OCI-LY1 (cell line): ENCODE results near the gene MILR1.
"Not testable (repeated sequence)": the region's sequence is repeated elsewhere in the genome, so short reads cannot be mapped to it uniquely, and the experiment has no call there.

Experiments used
- H2AFZ ChIP-seq: fragments of 200-600 bp; sonication (generic), shearing (Covaris generic); 2 replicates; pipeline ENCODE4 v1.6.0; 2014; ENCODE audit warnings: antibody characterized with exemption, mild to moderate bottlenecking, low read length
- H3F3A ChIP-seq: fragments of 200-600 bp; sonication (generic), shearing (Covaris generic); 2 replicates; pipeline ENCODE4 v1.6.0; 2014; ENCODE audit warnings: mild to moderate bottlenecking, antibody characterized with exemption, low read length, moderate library complexity; ENCODE audit not compliant: insufficient read depth
- H3K27ac ChIP-seq: fragments of 200-600 bp; sonication (generic); 2 replicates; pipeline ENCODE4 v1.5.1; 2014; ENCODE audit warnings: low read length, mixed run types, mild to moderate bottlenecking, low read depth; ENCODE audit not compliant: poor library complexity, severe bottlenecking
- H3K27me3 ChIP-seq: fragments of 200-600 bp; sonication (generic); 2 replicates; pipeline ENCODE4 v1.6.0; 2014; ENCODE audit warnings: antibody characterized with exemption, mild to moderate bottlenecking, low read length, moderate library complexity; ENCODE audit not compliant: insufficient read depth
- H3K36me3 ChIP-seq: fragments of 200-600 bp; sonication (generic); 2 replicates; pipeline ENCODE4 v1.6.1; 2014; ENCODE audit warnings: mild to moderate bottlenecking, antibody characterized with exemption, low read length, moderate library complexity, mixed read lengths; ENCODE audit not compliant: insufficient read depth
- H3K4me1 ChIP-seq: fragments of 200-600 bp; sonication (generic); 2 replicates; pipeline ENCODE4 v1.5.1; 2014; ENCODE audit warnings: mild to moderate bottlenecking, low read length, moderate library complexity; ENCODE audit not compliant: insufficient read depth, severe bottlenecking
- H3K4me2 ChIP-seq: fragments of 200-600 bp; sonication (generic), shearing (Covaris generic); 2 replicates; pipeline ENCODE4 v1.6.1; 2014; ENCODE audit warnings: low read length
- H3K4me3 ChIP-seq: fragments of 200-600 bp; sonication (generic); 2 replicates; pipeline ENCODE4 v1.5.1; 2014; ENCODE audit warnings: low read length, low read depth, mild to moderate bottlenecking, mixed read lengths; ENCODE audit not compliant: poor library complexity, severe bottlenecking
- H3K79me2 ChIP-seq: fragments of 200-600 bp; shearing (Covaris generic); 2 replicates; pipeline ENCODE4 v1.6.1; 2016; ENCODE audit warnings: mixed run types, low read length, mixed read lengths; ENCODE audit not compliant: insufficient read depth
- H3K9ac ChIP-seq: fragments of 200-600 bp; sonication (generic), shearing (Covaris generic); 2 replicates; pipeline ENCODE4 v1.6.1; 2014; ENCODE audit warnings: mild to moderate bottlenecking, low read length, mixed read lengths
- H3K9me2 ChIP-seq: fragments of 200-600 bp; sonication (generic), shearing (Covaris generic); 2 replicates; pipeline ENCODE4 v1.6.1; 2014; ENCODE audit warnings: low read depth, mild to moderate bottlenecking, low read length, mixed read lengths
- H3K9me3 ChIP-seq: fragments of 200-600 bp; shearing (Covaris generic); 2 replicates; pipeline ENCODE4 v1.6.1; 2014; ENCODE audit warnings: low read length, mixed read lengths
- H4K20me1 ChIP-seq: fragments of 200-600 bp; sonication (generic), shearing (Covaris generic); 2 replicates; pipeline ENCODE4 v1.6.0; 2016; ENCODE audit warnings: mild to moderate bottlenecking, low read length; ENCODE audit not compliant: insufficient read depth
- CTCF ChIP-seq: fragments of 200-600 bp; sonication (generic), shearing (Covaris generic); IDR thresholded peaks from 2 replicates; pipeline ENCODE4 v1.5.1; 2017; ENCODE audit warnings: mild to moderate bottlenecking, antibody characterized with exemption, low read length, moderate library complexity, mixed read lengths
- EZH2 ChIP-seq: fragments of 200-600 bp; sonication (generic), shearing (Covaris generic); IDR thresholded peaks from 2 replicates; pipeline ENCODE4 v1.8.0; 2017; ENCODE audit warnings: borderline replicate concordance, mixed run types, mild to moderate bottlenecking, antibody characterized with exemption, low read length, moderate library complexity, mixed read lengths

The MILR1 gene

GRCh38 chr17:64491994-64492393, 43.1 kb downstream of the MILR1 start:
- H3K9me2 ChIP-seq = no peaks in the 10 kb centered on the region
- H3K79me2 ChIP-seq = peaks cover 13% of the 10 kb centered on the region
- no peaks in the 10 kb centered on the region for H4K20me1 ChIP-seq
- H3K4me2 ChIP-seq = no peak overlapping the region
- peaks cover under 1% of the 10 kb centered on the region; the same call in 1 of the 2 replicates for H3F3A ChIP-seq
- H3K27ac ChIP-seq = no peak overlapping the region
- no peak overlapping the region for H3K4me3 ChIP-seq
- no peak overlapping the region for H2AFZ ChIP-seq
- peaks cover 64% of the 10 kb centered on the region for H3K36me3 ChIP-seq
- H3K27me3 ChIP-seq = no peaks in the 10 kb centered on the region
- H3K4me1 ChIP-seq = peaks cover 23% of the 10 kb centered on the region
- H3K9ac ChIP-seq = no peak overlapping the region
- no peak for TF ChIP-seq CTCF
- TF ChIP-seq EZH2 = no peak
- no peaks in the 10 kb centered on the region for H3K9me3 ChIP-seq

GRCh38 chr17:64492481-64493109, 43.7 kb downstream of the MILR1 start:
- Histone ChIP-seq H3K9me3 (no peaks in the 10 kb centered on the region), H3K4me2 (no peak overlapping the region), H3K4me1 (peaks cover 28% of the 10 kb centered on the region), H3K9ac (no peak overlapping the region), H2AFZ (no peak overlapping the region), H3K9me2 (no peaks in the 10 kb centered on the region), H3K4me3 (no peak overlapping the region), H3F3A (peaks cover 5% of the 10 kb centered on the region), H3K36me3 (peaks cover 61% of the 10 kb centered on the region), H4K20me1 (no peaks in the 10 kb centered on the region), H3K79me2 (peaks cover 13% of the 10 kb centered on the region), H3K27ac (no peak overlapping the region), H3K27me3 (no peaks in the 10 kb centered on the region)
- TF ChIP-seq CTCF (peak; percentile 41; the same call in 1 of the 2 replicates), EZH2 (no peak)

- Histone ChIP-seq H3K9ac (peak overlapping the region; percentile 6; the same call in 1 of the 2 replicates), H3K4me2 (peak overlapping the region; percentile 93), H3K4me1 (peaks cover 43% of the 10 kb centered on the region), H3K9me3 (no peaks in the 10 kb centered on the region), H2AFZ (no peak overlapping the region), H3K27me3 (no peaks in the 10 kb centered on the region), H3K4me3 (peak overlapping the region; percentile 87), H3K27ac (no peak overlapping the region), H3K36me3 (peaks cover 66% of the 10 kb centered on the region), H3F3A (peaks cover 20% of the 10 kb centered on the region), H3K79me2 (peaks cover 13% of the 10 kb centered on the region), H3K9me2 (no peaks in the 10 kb centered on the region), H4K20me1 (no peaks in the 10 kb centered on the region)
- TF ChIP-seq CTCF (no peak), EZH2 (no peak)
Observed at GRCh38 chr17:64494121-64494520, 45.2 kb downstream of the MILR1 start.

GRCh38 chr17:64495300-64495699, 46.4 kb downstream of the MILR1 start:
- H3K9me3 ChIP-seq, H2AFZ ChIP-seq, H3K9me2 ChIP-seq, H3K27me3 ChIP-seq, H3K27ac ChIP-seq, H4K20me1 ChIP-seq: not testable (repeated sequence)
- Histone ChIP-seq H3K4me3 (peak overlapping the region; percentile 87), H3K36me3 (peaks cover 66% of the 10 kb centered on the region), H3F3A (peaks cover 32% of the 10 kb centered on the region), H3K9ac (peak overlapping the region; percentile 82), H3K79me2 (peaks cover 13% of the 10 kb centered on the region), H3K4me1 (peaks cover 55% of the 10 kb centered on the region), H3K4me2 (peak overlapping the region; percentile 93)
